Sigmoid colon (tissue), 7 donors: ENCODE data around the gene PIK3R5. TPM values are rescaled to one million over a fixed set of nuclear protein-coding genes. Genes with fewer than 3 reads are reported as not detected.

Experiments
- DNase-seq: peaks from one replicate; pipeline ENCODE4 v3.0.0-alpha.2; 2019
- H3K27ac ChIP-seq, 4 donors: fragments of 200-600 bp; sonication (generic); one replicate each; pipeline ENCODE4 v1.5.1; 2016 to 2019; ENCODE audit warnings: mild to moderate bottlenecking in 1 of 4
- H3K27me3 ChIP-seq, 3 donors: fragments of 200-600 bp; sonication (generic); one replicate each; pipeline ENCODE4 v1.5.1; 2019; ENCODE audit warnings: mild to moderate bottlenecking in 1 of 3
- H3K36me3 ChIP-seq, 4 donors: fragments of 200-600 bp; sonication (generic); one replicate each; pipeline ENCODE4 v1.5.1; 2016 to 2019
- H3K4me1 ChIP-seq, 4 donors: fragments of 200-600 bp; sonication (generic); one replicate each; pipeline ENCODE4 v1.5.1; 2017 to 2019
- H3K4me3 ChIP-seq, 4 donors: fragments of 200-600 bp; sonication (generic); one replicate each; pipeline ENCODE4 v1.5.1; 2017 to 2019; ENCODE audit warnings: mild to moderate bottlenecking in 2 of 4, moderate library complexity in 1 of 4
- H3K9me3 ChIP-seq, 4 donors: fragments of 200-600 bp in 3 of 4; sonication (generic) in 3 of 4; one replicate each; pipeline versions ENCODE4 v1.5.1 to v1.6.1; 2013 to 2019
- EP300 ChIP-seq, 4 donors: sonication (generic); formaldehyde crosslinking; IDR thresholded peaks; one replicate each; pipeline ENCODE4 v1.6.1; 2017; ENCODE audit warnings: antibody characterized with exemption in 4 of 4
- POLR2A ChIP-seq, 2 donors: fragments of 450-650 bp; IDR thresholded peaks; one replicate each; pipeline ENCODE4 v1.6.1; 2016; ENCODE audit warnings: antibody characterized with exemption in 2 of 2, mild to moderate bottlenecking in 2 of 2, moderate library complexity in 2 of 2
- POLR2AphosphoS5 ChIP-seq, 4 donors: sonication (generic); formaldehyde crosslinking; IDR thresholded peaks; one replicate each; pipeline ENCODE4 v1.6.1; 2017; ENCODE audit warnings: antibody characterized with exemption in 4 of 4
- WGBS, 2 donors: extraction: QIAGEN DNeasy Blood & Tissue Kit; methylation state at CpG; one replicate each; pipeline ENCODE4 v1.1.7; 2013; 5-methylcytosine and 5-hydroxymethylcytosine counted together
- intact Hi-C: fragments of 100-400 bp; cut with DNase I; formaldehyde crosslinking; loops from one replicate; pipeline ENCODE4 v1.15.1; 2023
- polyA plus RNA-seq, 3 donors: library from polyadenylated mRNA; stranded (reverse); fragments of 200-250 nt; gene quantifications; one replicate each; pipeline ENCODE4 v1.2.3, GENCODE V29; 2013
- total RNA-seq, 4 donors: library from RNA; depleted of rRNA; stranded (reverse); fragments of >200 nt; gene quantifications; one replicate each; pipeline ENCODE4 v1.1.0, GENCODE V29; 2016
- TF ChIP-seq, protein P1 (sequence below), 4 experiments: fragments of 450-650 bp in 3 of 4; fragments of 200-600 bp in 1 of 4; IDR thresholded peaks; one replicate each; pipeline ENCODE4 v1.5.1; 2016 to 2019; ENCODE audit warnings: antibody characterized with exemption in 4 of 4, mild to moderate bottlenecking in 3 of 4, moderate library complexity in 2 of 4
- donor health status: healthy with polysubstance abuse.
- donor health status: Bipolar disorder and iron deficiency.
- donor health status: healthy.

PIK3R5 gene
- total and polyA plus RNA-seq, 7 donors: 2.4 to 13.6 (median 8.2) TPM

DNA sequence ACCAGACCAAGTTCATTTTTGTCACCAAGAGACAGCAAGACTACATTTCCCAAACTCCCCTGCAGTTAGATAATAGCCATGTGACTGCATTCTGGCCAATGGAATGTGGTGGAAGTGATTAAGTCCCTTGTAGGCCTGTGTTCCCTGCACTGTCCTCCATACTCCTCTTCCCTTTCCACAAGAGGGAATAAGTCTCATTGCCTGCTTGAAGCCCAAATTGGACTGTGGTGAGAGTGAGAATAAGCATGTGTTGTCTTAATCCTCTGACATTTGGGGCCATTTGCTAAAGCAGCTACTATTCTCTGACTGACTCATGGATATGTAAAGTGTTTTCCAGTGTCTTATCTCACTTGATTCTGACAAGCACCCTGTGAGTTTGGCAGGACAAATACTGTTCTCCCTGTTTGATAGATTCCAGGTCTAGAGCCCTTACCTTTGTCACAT, 118.7 kb downstream of the PIK3R5 start:
- TF ChIP-seq POLR2A (IDR thresholded peaks at IDR 0.05) (no peak), POLR2AphosphoS5 (IDR thresholded peaks at IDR 0.05) (no peak), EP300 (IDR thresholded peaks at IDR 0.05) (no peak)
- TF ChIP-seq, protein P1, sequence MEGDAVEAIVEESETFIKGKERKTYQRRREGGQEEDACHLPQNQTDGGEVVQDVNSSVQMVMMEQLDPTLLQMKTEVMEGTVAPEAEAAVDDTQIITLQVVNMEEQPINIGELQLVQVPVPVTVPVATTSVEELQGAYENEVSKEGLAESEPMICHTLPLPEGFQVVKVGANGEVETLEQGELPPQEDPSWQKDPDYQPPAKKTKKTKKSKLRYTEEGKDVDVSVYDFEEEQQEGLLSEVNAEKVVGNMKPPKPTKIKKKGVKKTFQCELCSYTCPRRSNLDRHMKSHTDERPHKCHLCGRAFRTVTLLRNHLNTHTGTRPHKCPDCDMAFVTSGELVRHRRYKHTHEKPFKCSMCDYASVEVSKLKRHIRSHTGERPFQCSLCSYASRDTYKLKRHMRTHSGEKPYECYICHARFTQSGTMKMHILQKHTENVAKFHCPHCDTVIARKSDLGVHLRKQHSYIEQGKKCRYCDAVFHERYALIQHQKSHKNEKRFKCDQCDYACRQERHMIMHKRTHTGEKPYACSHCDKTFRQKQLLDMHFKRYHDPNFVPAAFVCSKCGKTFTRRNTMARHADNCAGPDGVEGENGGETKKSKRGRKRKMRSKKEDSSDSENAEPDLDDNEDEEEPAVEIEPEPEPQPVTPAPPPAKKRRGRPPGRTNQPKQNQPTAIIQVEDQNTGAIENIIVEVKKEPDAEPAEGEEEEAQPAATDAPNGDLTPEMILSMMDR (IDR thresholded peaks at IDR 0.05): no peak
- Histone ChIP-seq H3K36me3 (no peaks in the 10 kb centered on the region), H3K4me1 (no peaks in the 10 kb centered on the region), H3K27me3 (peaks cover 0 to 4% (median 0%) of the 10 kb centered on the region in 3 donors), H3K4me3 (no peak overlapping the region), H3K27ac (no peak overlapping the region), H3K9me3 (no peaks in the 10 kb centered on the region)
- intact Hi-C loops: no loop called here
- DNase-seq: peak; percentile 4

DNA sequence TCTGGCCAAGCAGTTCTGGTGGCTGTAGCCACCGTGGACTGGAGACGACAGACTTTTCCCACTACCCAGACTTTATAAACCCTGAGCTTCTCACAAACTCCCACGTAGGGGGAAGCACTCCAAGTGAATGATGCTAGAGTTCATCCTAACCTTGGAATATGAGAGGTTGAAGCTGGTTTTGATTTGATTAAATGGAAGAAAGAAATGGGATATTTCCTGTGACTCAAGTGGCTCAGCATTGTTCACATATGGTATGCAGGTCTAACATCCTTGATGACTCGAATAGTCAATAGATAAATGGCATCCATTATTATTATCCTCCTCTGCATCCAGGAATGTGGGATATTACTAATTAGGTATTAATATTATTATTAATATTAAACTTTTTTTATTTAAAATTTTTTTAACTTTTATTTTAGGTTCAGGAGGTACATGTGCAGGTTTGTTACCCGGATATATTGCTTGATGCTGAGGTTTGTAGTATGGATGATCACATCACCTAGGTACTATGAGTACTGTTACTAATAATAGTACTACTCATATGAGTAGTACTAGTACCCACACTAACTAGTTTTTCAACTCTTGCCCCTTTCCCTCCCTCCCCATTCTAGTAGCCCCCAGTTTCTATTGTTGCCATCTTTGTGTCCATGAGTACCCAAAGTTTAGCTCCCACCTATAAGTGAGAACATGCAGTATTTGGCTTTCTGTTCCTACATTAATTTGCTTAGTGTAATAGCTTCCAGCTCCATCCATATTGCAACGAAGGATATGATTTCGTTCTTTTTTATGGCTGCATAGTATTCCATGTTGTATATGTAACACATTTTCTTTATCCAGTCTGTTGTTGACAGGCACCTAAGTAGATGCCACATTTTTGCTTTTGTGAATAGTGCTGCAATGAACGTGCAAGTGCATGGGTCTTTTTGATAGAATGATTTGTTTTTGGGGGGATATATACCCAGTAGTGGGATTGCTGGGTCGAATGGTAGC, 121.0 kb downstream of the PIK3R5 start:
- Histone ChIP-seq H3K36me3 (no peaks in the 10 kb centered on the region), H3K4me1 (no peaks in the 10 kb centered on the region), H3K27ac (no peak overlapping the region), H3K9me3 (no peaks in the 10 kb centered on the region), H3K27me3 (no peaks in the 10 kb centered on the region), H3K4me3 (no peak overlapping the region)
- peak; percentile 3 for DNase-seq
- TF ChIP-seq POLR2A (IDR thresholded peaks at IDR 0.05): no peak
- TF ChIP-seq POLR2AphosphoS5 (IDR thresholded peaks at IDR 0.05): no peak
- WGBS, 2 donors: 82 to 89% methylated on average over 9 of the region's 9 CpGs
- intact Hi-C loops: no loop called here

- 31 to 57% methylated on average over 2 of the region's 2 CpGs for WGBS, 2 donors
- peak; percentile 1 for DNase-seq
Observed at GRCh38 chr17:8843344-8843743, 122.2 kb downstream of the PIK3R5 start.

DNA sequence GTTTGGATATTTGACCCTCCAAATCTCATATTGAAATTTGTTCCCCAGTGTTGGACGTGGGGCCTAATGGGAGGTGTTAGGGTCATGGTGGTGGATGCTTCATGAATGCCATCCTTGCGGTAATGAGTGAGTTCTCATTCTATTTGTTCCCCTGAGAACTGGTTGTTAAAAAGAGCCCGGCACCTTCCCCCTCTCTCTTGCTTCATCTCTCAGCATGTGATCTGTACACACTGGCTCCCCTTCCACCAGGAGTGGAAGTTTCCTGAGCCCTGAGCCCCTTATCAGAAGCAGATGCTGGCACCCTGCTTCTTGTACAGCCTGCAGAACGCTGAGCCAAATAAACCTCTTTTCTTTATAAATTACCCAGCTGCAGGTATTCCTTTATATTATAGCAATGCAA, 123.7 kb downstream of the PIK3R5 start:
- Histone ChIP-seq H3K27me3 (peaks cover 0 to 9% (median 0%) of the 10 kb centered on the region in 3 donors), H3K36me3 (no peaks in the 10 kb centered on the region), H3K9me3 (no peaks in the 10 kb centered on the region), H3K4me1 (no peaks in the 10 kb centered on the region), H3K27ac (no peak overlapping the region), H3K4me3 (no peak overlapping the region)
- 71 to 80% methylated on average over 4 of the region's 4 CpGs for WGBS, 2 donors
- intact Hi-C loops: no loop called here
- TF ChIP-seq POLR2AphosphoS5 (IDR thresholded peaks at IDR 0.05) (no peak), POLR2A (IDR thresholded peaks at IDR 0.05) (no peak), EP300 (IDR thresholded peaks at IDR 0.05) (no peak)
- TF ChIP-seq, protein P1 (IDR thresholded peaks at IDR 0.05): no peak
- DNase-seq: peak; percentile 4

More at GRCh38 chr17:8843344-8843743, 122.2 kb downstream of the PIK3R5 start:
- Histone ChIP-seq H3K4me3 (no peak overlapping the region), H3K27me3 (no peaks in the 10 kb centered on the region), H3K27ac (no peak overlapping the region), H3K36me3 (no peaks in the 10 kb centered on the region), H3K4me1 (no peaks in the 10 kb centered on the region), H3K9me3 (no peaks in the 10 kb centered on the region)
- intact Hi-C loops: no loop called here
- TF ChIP-seq POLR2A (IDR thresholded peaks at IDR 0.05) (no peak), EP300 (IDR thresholded peaks at IDR 0.05) (no peak), POLR2AphosphoS5 (IDR thresholded peaks at IDR 0.05) (no peak)
- TF ChIP-seq, protein P1 (IDR thresholded peaks at IDR 0.05): no peak

DNA sequence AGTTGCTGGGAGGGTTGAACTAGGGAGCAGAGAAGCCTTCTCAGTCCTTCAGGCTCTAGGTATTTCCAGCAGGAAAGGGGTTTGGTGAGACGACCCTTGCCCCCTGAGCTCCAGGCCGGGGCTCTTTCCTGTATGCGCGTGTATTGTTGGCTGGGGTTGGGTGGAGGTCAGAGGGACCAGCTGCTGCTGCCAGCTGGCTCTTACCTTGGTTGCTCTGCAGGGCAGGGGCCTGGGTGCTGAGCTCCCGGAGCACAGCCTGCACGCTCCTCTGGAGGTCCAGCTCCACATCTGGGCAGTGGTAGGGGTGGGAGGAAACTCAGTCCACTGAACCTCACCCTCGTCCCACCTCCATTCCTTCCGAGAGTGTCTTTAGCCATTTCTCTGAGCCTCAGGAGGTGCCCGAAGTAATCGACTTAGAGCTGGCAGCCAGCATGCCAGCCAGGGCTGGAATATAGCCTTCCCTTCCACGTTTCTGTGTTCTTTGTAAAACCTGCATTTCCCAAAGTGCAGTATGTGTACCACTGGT, 126.0 kb downstream of the PIK3R5 start:
- TF ChIP-seq POLR2AphosphoS5 (IDR thresholded peaks at IDR 0.05) (no peak), EP300 (IDR thresholded peaks at IDR 0.05) (no peak), POLR2A (IDR thresholded peaks at IDR 0.05) (no peak)
- TF ChIP-seq, protein P1 (IDR thresholded peaks at IDR 0.05): no peak
- H3K27me3 ChIP-seq: peaks cover 0 to 22% (median 0%) of the 10 kb centered on the region in 3 donors
- no peak overlapping the region for H3K27ac ChIP-seq
- no peaks in the 10 kb centered on the region for H3K36me3 ChIP-seq
- no peaks in the 10 kb centered on the region for H3K9me3 ChIP-seq
- no peak overlapping the region for H3K4me3 ChIP-seq
- no peaks in the 10 kb centered on the region for H3K4me1 ChIP-seq
- WGBS, 2 donors: 42 to 69% methylated on average over 11 of the region's 11 CpGs
- intact Hi-C loops: no loop called here
- peak; percentile 37 for DNase-seq
